Epidermal melanocyte (primary cell): ENCODE data around the gene TTC28.
"Not testable (repeated sequence)": the region's sequence is repeated elsewhere in the genome, so short reads cannot be mapped to it uniquely, and the experiment has no call there.

Experiments
- DNase-seq: peaks from one replicate; pipeline ENCODE4 v3.0.0; 2011; ENCODE audit warnings: low spot score; ENCODE audit not compliant: insufficient read length

The TTC28 gene

DNA sequence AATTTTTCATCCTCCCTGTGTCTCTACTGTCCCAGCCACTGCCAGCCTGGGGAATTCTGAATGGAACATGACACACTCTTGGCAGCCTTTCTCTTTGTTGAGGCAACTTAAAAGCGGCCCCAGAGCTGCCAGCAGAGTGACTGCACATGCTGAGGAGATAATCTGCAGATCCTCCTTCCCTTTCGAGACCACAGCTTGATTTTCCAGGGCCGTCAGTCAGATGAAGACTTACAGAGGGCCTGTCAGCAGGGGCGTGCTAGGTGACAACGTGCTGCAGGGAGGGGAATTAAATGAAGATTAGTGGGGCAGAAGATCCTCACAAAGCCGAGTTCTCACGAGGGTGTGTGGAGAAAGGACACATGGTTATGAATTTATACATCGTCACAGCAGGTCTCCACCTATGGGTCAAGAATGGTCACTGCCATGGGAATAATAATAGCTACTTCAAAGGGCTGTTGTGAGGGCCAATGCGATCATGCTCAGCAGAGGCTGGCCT, 567.0 kb downstream of the TTC28 start:
- no peak for DNase-seq

DNA sequence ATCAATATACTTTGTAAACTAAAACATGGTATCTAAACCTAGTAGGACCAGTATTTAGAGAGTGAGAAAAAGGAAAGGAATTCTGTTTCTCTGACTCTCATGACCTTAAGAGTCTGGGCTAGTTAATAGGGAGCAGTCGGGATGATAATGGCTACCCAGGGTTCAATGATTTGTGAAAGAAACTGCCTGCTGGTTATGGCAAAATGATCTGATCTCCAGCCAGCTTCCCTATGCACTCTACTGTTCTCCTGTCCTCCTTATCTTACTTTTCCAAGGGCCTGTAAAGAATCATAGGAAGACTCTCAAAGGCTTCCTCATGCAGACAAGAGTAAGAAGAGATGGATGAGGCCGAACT, 567.5 kb downstream of the TTC28 start:
- no peak for DNase-seq

GRCh38 chr22:28111501-28112189, 568.0 kb downstream of the TTC28 start:
- DNase-seq, result no peak

DNA sequence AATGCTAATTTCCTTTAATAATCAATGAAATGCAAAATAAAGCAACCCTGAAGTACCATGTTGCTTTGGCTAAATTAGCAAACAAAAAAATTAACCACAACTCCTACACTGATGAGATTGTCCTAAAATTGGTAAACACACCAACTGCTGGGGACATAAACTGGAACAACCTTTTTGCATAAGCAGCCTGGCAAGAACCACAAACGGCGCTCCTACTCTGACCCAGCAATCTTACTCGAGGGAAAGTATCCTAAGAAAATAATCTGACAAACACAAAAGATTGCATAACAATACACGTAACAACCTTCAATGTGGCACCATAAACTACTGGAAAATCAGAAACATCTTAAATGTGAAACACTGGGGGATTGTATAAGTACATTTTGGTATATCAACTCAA, 570.8 kb downstream of the TTC28 start:
- DNase-seq, result no peak

GRCh38 chr22:28106617-28107016, 573.0 kb downstream of the TTC28 start:
- no peak for DNase-seq

GRCh38 chr22:28105988-28106387, 573.7 kb downstream of the TTC28 start:
- no peak for DNase-seq

DNA sequence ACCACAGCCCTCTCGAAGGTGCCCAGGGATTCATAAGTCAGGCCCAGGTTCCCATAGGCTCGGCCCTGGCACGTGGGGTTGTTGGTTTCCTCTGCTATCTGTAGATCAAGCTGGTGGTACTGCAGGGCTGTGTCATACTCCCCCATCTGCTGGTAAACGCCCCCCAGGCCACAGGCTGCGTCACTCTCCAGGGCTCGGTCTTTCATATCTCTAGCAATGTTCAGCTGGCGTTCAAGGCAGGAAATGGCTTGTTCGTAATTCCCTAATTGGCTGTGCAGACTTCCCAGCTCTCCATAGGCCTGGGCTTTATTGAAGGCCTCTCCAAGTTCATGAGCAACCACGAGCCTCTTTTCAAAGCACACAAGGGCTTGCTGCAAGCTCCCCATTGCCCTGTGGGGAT, 574.2 kb downstream of the TTC28 start:
- no peak for DNase-seq

DNA sequence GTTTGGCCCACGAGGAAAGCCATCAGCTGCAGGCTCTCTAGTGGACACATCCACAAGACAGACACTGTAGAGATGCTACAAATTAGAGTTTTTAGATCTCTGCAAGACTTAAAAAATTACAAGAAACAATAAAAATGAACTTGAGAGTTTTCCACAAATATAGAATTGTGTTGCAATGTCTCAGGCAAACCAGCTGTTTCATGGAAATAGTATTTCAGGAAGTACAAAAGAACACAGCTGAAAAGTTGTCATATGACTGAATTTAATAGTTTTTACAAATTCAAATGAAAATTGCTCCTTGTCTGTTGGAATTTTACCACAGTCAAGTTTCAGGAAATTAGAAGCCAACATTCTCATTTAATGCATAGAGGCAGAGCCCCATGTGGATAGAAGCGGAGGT, 576.0 kb downstream of the TTC28 start:
- no peak for DNase-seq

GRCh38 chr22:28102151-28102812, 577.4 kb downstream of the TTC28 start:
- DNase-seq, result no peak

DNA sequence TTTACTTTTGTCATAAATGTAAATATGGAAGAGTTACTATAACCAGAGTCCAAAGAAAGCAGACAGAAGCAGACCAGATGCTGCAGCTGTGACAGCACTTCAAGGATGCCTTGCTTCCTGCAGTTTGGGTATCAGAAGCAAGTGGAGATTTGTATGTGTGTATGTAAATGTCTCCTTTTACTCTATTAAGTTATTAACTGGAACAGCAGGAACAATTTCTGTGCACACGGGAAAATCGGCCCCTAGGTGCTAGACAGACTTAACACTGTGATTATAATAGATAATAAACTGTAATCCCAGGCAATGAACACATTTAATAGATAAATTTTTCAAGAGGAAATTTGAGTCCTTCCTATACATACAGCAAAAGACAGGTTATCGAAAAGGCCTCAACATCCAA, 582.0 kb downstream of the TTC28 start:
- DNase-seq, result no peak

- no peak for DNase-seq
These were observed 583.5 kb downstream of the TTC28 start for GRCh38 chr22:28096161-28096560.

- no peak for DNase-seq
These were observed 584.1 kb downstream of the TTC28 start for GRCh38 chr22:28095316-28096095.

DNA sequence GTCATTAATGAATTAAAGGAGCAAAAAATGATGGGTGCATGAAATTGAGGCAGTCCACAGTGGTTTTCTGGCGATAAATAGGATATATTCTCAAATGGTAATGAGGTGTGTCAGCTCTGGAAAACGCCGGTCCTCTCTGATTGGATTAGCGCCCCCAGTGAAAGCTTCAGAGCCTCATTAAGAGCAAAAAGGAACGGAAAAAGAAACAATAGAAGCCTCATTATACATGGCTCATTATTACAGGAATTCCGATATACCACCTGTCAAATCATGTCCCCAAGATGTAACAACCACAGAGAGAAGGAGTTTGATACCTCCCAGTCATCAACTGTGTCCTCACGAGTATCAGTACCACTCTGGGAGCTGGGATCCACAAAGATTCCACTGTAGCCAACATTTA, 584.9 kb downstream of the TTC28 start:
- DNase-seq, result no peak

- no peak for DNase-seq
These were observed 585.9 kb downstream of the TTC28 start for GRCh38 chr22:28093711-28094110.

- DNase-seq, result no peak
These were observed 588.2 kb downstream of the TTC28 start for GRCh38 chr22:28091486-28091885.

- not testable (repeated sequence) for DNase-seq
These were observed 590.1 kb downstream of the TTC28 start for GRCh38 chr22:28089541-28089940.

GRCh38 chr22:28077166-28077565, 602.5 kb downstream of the TTC28 start:
- DNase-seq, result no peak

- DNase-seq, result peak; percentile 22
These were observed 604.2 kb downstream of the TTC28 start for GRCh38 chr22:28075358-28075981.

DNA sequence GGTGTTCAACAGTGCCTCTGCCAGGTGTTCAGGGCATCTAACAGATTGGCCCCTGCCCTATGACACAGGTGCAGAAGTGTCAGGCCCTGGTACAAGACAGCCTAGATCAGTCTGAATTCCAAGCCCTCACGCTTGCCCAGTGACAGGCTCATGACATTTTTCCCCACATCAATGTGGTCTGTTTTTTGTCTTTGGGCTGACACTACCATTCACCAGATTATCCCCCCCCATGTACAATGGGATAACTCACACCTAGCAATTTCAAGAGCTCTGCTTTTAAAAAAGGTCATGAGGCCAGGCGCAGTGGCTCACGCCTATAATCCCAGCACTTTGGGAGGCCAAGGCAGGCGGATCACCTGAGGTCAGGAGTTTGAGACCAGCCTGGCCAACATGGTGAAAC, 605.1 kb downstream of the TTC28 start:
- no peak for DNase-seq

GRCh38 chr22:28072066-28072465, 607.6 kb downstream of the TTC28 start:
- no peak for DNase-seq

DNA sequence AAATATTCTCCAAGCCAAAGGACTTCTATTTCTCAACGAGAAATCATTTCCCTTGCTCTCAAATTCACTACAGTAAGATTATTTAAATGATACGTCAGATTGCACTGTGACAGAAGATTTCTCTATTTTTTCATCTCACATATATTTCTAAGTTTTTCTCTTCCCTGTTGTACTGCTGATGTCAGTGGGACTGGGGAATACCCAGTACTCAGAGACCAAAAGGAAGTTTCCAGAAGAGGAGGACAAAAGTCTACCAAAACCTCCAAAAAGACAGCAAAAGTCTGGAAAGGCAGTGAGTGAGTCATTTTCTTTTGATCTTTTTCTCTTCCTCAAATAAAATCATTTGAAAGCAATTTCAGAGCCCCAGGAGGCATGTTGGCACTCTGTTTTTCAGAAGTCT, 610.8 kb downstream of the TTC28 start:
- DNase-seq, result no peak

DNA sequence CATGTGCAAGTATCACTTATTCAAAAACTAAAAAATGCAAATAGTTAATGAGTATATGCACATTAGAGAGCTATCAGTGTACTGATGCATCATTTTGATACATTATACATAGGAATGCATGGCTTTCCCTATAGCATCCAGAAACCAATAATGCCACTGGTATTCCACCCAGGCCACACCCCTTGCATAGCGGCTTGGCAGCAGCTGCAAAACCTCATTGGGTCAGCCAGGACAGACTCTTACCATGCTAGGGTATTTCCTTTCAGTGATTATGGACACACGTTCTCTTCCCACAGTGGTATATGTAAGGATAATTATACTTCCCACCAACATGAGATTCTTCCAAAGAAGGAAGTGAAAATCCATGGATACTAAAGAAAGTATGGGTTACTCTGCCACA, 614.7 kb downstream of the TTC28 start:
- no peak for DNase-seq
